BLaER1 treated with 17β-estradiol and CSF1 and Interleukin-3, amounts not matched to agents 10 nM and 100 nM (cell line): ENCODE results near the gene COQ5.

Source experiments
- H3K27ac ChIP-seq, 11 experiments: shearing (Covaris generic); formaldehyde crosslinking; 2 replicates each; pipeline ENCODE4 v1.8.1; 2022
- H3K27me3 ChIP-seq, 11 experiments: shearing (Covaris generic); formaldehyde crosslinking; 2 replicates each; pipeline ENCODE4 v1.8.1; 2022
- H3K36me3 ChIP-seq, 11 experiments: shearing (Covaris generic); formaldehyde crosslinking; 2 replicates each; pipeline ENCODE4 v1.8.1; 2022
- H3K4me1 ChIP-seq, 10 experiments: shearing (Covaris generic); formaldehyde crosslinking; 2 replicates each; pipeline ENCODE4 v1.8.1; 2022
- H3K4me2 ChIP-seq, 11 experiments: shearing (Covaris generic); formaldehyde crosslinking; 2 replicates each; pipeline ENCODE4 v1.8.1; 2022
- H3K4me3 ChIP-seq, 10 experiments: shearing (Covaris generic); formaldehyde crosslinking; 2 replicates each; pipeline ENCODE4 v1.8.1; 2022
- H3K9ac ChIP-seq, 11 experiments: shearing (Covaris generic); formaldehyde crosslinking; 2 replicates each; pipeline ENCODE4 v1.8.1; 2022
- H3K9me3 ChIP-seq, 11 experiments: shearing (Covaris generic); formaldehyde crosslinking; replicated peaks in 1 of 11; 2 replicates each; pipeline ENCODE4 v1.8.1; 2022
- H4K20me1 ChIP-seq, 11 experiments: shearing (Covaris generic); formaldehyde crosslinking; 2 replicates each; pipeline ENCODE4 v1.8.1; 2022
- Cebpa-rat ChIP-seq, 11 experiments: shearing (Covaris generic); IDR thresholded peaks; 2 replicates each; pipeline ENCODE4 v1.8.1; 2022

COQ5 gene

GRCh38 chr12:120528861-120529525 lies at the start of gene COQ5:
Gene COQ5, minus strand, starts transcription at chr12:120529158. Its CDS starts 17 bp downstream, at chr12:120529141.
- H3K4me3 ChIP-seq = peak within 1 kb of the TSS; percentile 72 to 92 (median 84)
- peak in 10 of 11 experiments; percentile 41 to 97 (median 86); a peak in 18 of 22 replicates for TF ChIP-seq Cebpa-rat (IDR thresholded peaks at IDR 0.05)
- H3K4me1 ChIP-seq = peaks cover 19 to 27% (median 23%) of the 10 kb centered on the region in 10 experiments
- H3K9ac ChIP-seq = peak within 1 kb of the TSS; percentile 84 to 96 (median 92)
- H3K27me3 ChIP-seq = no peaks in the 10 kb centered on the region
- H3K27ac ChIP-seq = peak within 1 kb of the TSS; percentile 85 to 95 (median 93)
- H4K20me1 ChIP-seq = no peaks in the 10 kb centered on the region
- peak within 1 kb of the TSS; percentile 70 to 98 (median 83) for H3K4me2 ChIP-seq
- H3K9me3 ChIP-seq = no peaks in the 10 kb centered on the region
- peaks cover 0 to 16% (median 5%) of the 10 kb centered on the region in 11 experiments; a peak in 8 of 22 replicates for H3K36me3 ChIP-seq

- H3K9ac ChIP-seq = no peak overlapping the region
- TF ChIP-seq Cebpa-rat (IDR thresholded peaks at IDR 0.05) = no peak
- H3K27me3 ChIP-seq = no peaks in the 10 kb centered on the region
- peaks cover 100% of the 10 kb centered on the region in 11 experiments for H3K36me3 ChIP-seq
- H3K4me3 ChIP-seq = no peak overlapping the region
- H4K20me1 ChIP-seq = peaks cover 15 to 99% (median 45%) of the 10 kb centered on the region in 11 experiments; a peak in 18 of 22 replicates
- no peak overlapping the region for H3K4me2 ChIP-seq
- no peaks in the 10 kb centered on the region for H3K9me3 ChIP-seq
- no peaks in the 10 kb centered on the region for H3K4me1 ChIP-seq
- no peak overlapping the region for H3K27ac ChIP-seq
Measured at GRCh38 chr12:120574106-120574505, 45.1 kb upstream of the COQ5 start.

GRCh38 chr12:120573560-120573959 lies 44.6 kb upstream of the COQ5 start:
- no peak overlapping the region for H3K9ac ChIP-seq
- H3K36me3 ChIP-seq = peaks cover 100% of the 10 kb centered on the region in 11 experiments
- H3K9me3 ChIP-seq = no peaks in the 10 kb centered on the region
- H3K4me2 ChIP-seq = no peak overlapping the region
- H3K27me3 ChIP-seq = no peaks in the 10 kb centered on the region
- no peak for TF ChIP-seq Cebpa-rat (IDR thresholded peaks at IDR 0.05)
- peaks cover 15 to 99% (median 42%) of the 10 kb centered on the region in 11 experiments; a peak in 18 of 22 replicates for H4K20me1 ChIP-seq
- no peak overlapping the region for H3K4me3 ChIP-seq
- H3K4me1 ChIP-seq = no peaks in the 10 kb centered on the region
- no peak overlapping the region for H3K27ac ChIP-seq

GRCh38 chr12:120571299-120571698 lies 42.3 kb upstream of the COQ5 start:
- Histone ChIP-seq H3K27me3 (no peaks in the 10 kb centered on the region), H3K4me2 (no peak overlapping the region), H3K4me3 (no peak overlapping the region), H3K9me3 (no peaks in the 10 kb centered on the region), H3K27ac (no peak overlapping the region), H3K9ac (no peak overlapping the region), H3K4me1 (no peaks in the 10 kb centered on the region), H4K20me1 (peaks cover 15 to 97% (median 44%) of the 10 kb centered on the region in 11 experiments; a peak in 18 of 22 replicates), H3K36me3 (peaks cover 99 to 100% (median 100%) of the 10 kb centered on the region in 11 experiments)
- no peak for TF ChIP-seq Cebpa-rat (IDR thresholded peaks at IDR 0.05)

GRCh38 chr12:120563495-120563894 lies 34.5 kb upstream of the COQ5 start:
- Histone ChIP-seq H3K9me3 (no peaks in the 10 kb centered on the region), H3K27ac (no peak overlapping the region), H3K27me3 (no peaks in the 10 kb centered on the region), H4K20me1 (peaks cover 8 to 95% (median 75%) of the 10 kb centered on the region in 11 experiments; a peak in 18 of 22 replicates), H3K4me3 (no peak overlapping the region), H3K4me2 (no peak overlapping the region), H3K4me1 (no peaks in the 10 kb centered on the region; a peak in 2 of 20 replicates), H3K9ac (no peak overlapping the region), H3K36me3 (peaks cover 96 to 100% (median 99%) of the 10 kb centered on the region in 11 experiments)
- no peak for TF ChIP-seq Cebpa-rat (IDR thresholded peaks at IDR 0.05)

GRCh38 chr12:120562906-120563305 lies 33.9 kb upstream of the COQ5 start:
- Histone ChIP-seq H3K4me2 (no peak overlapping the region), H3K4me3 (no peak overlapping the region), H3K36me3 (peaks cover 93 to 100% (median 98%) of the 10 kb centered on the region in 11 experiments), H4K20me1 (peaks cover 5 to 97% (median 69%) of the 10 kb centered on the region in 11 experiments; a peak in 18 of 22 replicates), H3K27ac (no peak overlapping the region), H3K4me1 (no peaks in the 10 kb centered on the region; a peak in 3 of 20 replicates), H3K27me3 (no peaks in the 10 kb centered on the region), H3K9me3 (no peaks in the 10 kb centered on the region), H3K9ac (no peak overlapping the region)
- no peak for TF ChIP-seq Cebpa-rat (IDR thresholded peaks at IDR 0.05)

GRCh38 chr12:120557589-120557988 lies 28.6 kb upstream of the COQ5 start:
- Histone ChIP-seq H3K4me2 (no peak overlapping the region), H3K36me3 (peaks cover 90 to 100% (median 97%) of the 10 kb centered on the region in 11 experiments), H3K27me3 (no peaks in the 10 kb centered on the region), H3K27ac (no peak overlapping the region), H3K4me3 (no peak overlapping the region), H3K9ac (no peak overlapping the region), H3K9me3 (no peaks in the 10 kb centered on the region), H4K20me1 (peaks cover 18 to 96% (median 57%) of the 10 kb centered on the region in 11 experiments; a peak in 19 of 22 replicates), H3K4me1 (peaks cover 0 to 7% (median 3%) of the 10 kb centered on the region in 10 experiments; a peak in 9 of 20 replicates)
- no peak for TF ChIP-seq Cebpa-rat (IDR thresholded peaks at IDR 0.05)

GRCh38 chr12:120554678-120555077 lies 25.7 kb upstream of the COQ5 start:
- no peaks in the 10 kb centered on the region for H3K27me3 ChIP-seq
- H3K9me3 ChIP-seq = no peaks in the 10 kb centered on the region
- peaks cover 36 to 96% (median 57%) of the 10 kb centered on the region in 11 experiments for H4K20me1 ChIP-seq
- H3K36me3 ChIP-seq = peaks cover 89 to 100% (median 97%) of the 10 kb centered on the region in 11 experiments
- no peak for TF ChIP-seq Cebpa-rat (IDR thresholded peaks at IDR 0.05)
- H3K4me2 ChIP-seq = no peak overlapping the region
- no peak overlapping the region for H3K4me3 ChIP-seq
- peaks cover 0 to 34% (median 11%) of the 10 kb centered on the region in 10 experiments; a peak in 14 of 20 replicates for H3K4me1 ChIP-seq
- H3K27ac ChIP-seq = no peak overlapping the region
- no peak overlapping the region for H3K9ac ChIP-seq

- no peak overlapping the region for H3K9ac ChIP-seq
- no peaks in the 10 kb centered on the region for H3K27me3 ChIP-seq
- peaks cover 0 to 34% (median 12%) of the 10 kb centered on the region in 10 experiments; a peak in 12 of 20 replicates for H3K4me1 ChIP-seq
- H3K4me2 ChIP-seq = no peak overlapping the region
- H3K9me3 ChIP-seq = no peaks in the 10 kb centered on the region
- H3K4me3 ChIP-seq = no peak overlapping the region
- TF ChIP-seq Cebpa-rat (IDR thresholded peaks at IDR 0.05) = no peak
- H3K36me3 ChIP-seq = peaks cover 88 to 100% (median 97%) of the 10 kb centered on the region in 11 experiments
- peaks cover 97 to 100% (median 100%) of the 10 kb centered on the region in 11 experiments for H4K20me1 ChIP-seq
- H3K27ac ChIP-seq = no peak overlapping the region
Measured at GRCh38 chr12:120546050-120546386, 17.1 kb upstream of the COQ5 start.
